Measurements from ENCODE around the gene WNT11. TPM values are rescaled to one million over a fixed set of nuclear protein-coding genes. Genes with fewer than 3 reads are reported as not detected.

Gene WNT11
- polyA plus RNA-seq, 1 experiment = not detected

DNA sequence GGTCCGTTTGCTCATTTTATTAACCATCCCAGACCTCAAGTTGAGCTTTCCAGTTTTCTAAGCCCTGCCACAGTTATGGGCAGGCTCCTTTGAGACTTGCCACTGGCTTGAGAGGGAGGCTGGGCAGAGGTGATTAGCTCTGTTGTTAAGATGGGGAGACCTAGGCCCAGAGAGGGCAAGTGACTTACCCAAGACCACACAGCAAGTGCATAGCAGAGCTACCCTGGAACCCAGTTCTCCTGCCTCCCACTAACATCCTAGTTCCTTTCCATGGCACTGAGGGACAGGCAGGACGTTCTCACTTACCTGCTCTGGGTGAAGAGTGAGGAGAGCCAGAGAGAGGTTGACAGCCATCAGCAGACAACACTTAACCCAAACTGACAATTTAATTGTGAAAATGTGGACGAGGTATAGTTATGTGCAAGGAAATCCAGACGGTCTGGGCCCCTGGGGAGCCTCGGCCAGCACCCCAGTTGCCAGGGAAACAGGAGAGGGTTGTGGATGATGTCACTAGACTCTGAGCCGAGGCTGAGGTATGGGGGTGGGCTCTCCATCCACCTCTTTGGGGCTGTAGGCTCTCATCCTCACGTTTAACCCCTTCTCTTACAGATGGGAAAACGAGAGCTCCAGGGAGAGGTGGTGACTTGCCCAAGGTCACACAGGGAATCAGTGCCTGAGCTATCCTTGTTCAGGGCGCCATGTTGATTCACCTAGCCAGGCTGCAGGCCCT, 12.3 kb upstream of the WNT11 start:
- no peak for DNase-seq (ENCODE audit: low read depth, low spot score)
- POLR2A ChIA-PET = no interaction called here

DNA sequence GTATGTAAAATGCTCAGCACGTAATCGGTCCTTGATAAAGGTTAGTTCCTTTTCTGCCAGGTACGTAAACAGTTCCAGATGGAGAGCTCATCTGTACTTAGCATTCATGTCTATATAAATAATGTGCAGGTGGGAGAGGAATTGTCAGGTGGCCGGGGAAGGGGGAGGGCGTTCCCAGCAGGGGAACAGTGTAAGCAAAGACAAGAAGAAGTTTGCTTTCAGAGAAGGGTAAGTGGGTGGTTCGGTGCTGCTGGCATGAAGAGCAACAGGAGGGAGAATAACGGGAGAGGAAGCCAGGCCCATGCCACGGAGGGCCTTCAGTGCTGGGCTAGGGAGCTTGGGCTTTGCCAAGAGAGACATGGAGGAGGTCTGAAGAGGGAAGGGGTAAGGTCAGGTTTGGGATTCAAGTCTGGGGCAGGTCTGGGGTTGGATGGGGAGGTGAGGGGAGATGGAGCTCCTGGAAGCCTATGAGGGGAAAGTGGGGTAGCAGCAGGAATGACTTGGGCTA, 11.4 kb upstream of the WNT11 start:
- Histone ChIP-seq H3K27me3 (ENCODE audit: control insufficient read depth, insufficient read depth, low read length) (peaks cover 18% of the 10 kb centered on the region), H3K4me3 (ENCODE audit: low read depth, low read length) (no peak overlapping the region), H3K27ac (ENCODE audit: low read depth, low read length) (no peak overlapping the region), H3K9me3 (ENCODE audit: control insufficient read depth, insufficient read depth, low read length) (no peaks in the 10 kb centered on the region)
- DNase-seq (ENCODE audit: low read depth, low spot score) = no peak
- TF ChIP-seq, protein P1, sequence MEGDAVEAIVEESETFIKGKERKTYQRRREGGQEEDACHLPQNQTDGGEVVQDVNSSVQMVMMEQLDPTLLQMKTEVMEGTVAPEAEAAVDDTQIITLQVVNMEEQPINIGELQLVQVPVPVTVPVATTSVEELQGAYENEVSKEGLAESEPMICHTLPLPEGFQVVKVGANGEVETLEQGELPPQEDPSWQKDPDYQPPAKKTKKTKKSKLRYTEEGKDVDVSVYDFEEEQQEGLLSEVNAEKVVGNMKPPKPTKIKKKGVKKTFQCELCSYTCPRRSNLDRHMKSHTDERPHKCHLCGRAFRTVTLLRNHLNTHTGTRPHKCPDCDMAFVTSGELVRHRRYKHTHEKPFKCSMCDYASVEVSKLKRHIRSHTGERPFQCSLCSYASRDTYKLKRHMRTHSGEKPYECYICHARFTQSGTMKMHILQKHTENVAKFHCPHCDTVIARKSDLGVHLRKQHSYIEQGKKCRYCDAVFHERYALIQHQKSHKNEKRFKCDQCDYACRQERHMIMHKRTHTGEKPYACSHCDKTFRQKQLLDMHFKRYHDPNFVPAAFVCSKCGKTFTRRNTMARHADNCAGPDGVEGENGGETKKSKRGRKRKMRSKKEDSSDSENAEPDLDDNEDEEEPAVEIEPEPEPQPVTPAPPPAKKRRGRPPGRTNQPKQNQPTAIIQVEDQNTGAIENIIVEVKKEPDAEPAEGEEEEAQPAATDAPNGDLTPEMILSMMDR (IDR thresholded peaks at IDR 0.05; ENCODE audit: low read depth, low read length) = no peak
- POLR2A ChIA-PET = no interaction called here
- CTCF ChIA-PET = interaction anchor here (4.9 kb wide), 1 partner anchor 10 kb away, joined by 23 read pairs; no protein-coding TSS in a partner anchor

More for the DNA sequence above, 12.3 kb upstream of the WNT11 start:
- Histone ChIP-seq H3K27ac (ENCODE audit: low read depth, low read length) (no peak overlapping the region), H3K4me3 (ENCODE audit: low read depth, low read length) (no peak overlapping the region), H3K27me3 (ENCODE audit: control insufficient read depth, insufficient read depth, low read length) (peaks cover 11% of the 10 kb centered on the region), H3K9me3 (ENCODE audit: control insufficient read depth, insufficient read depth, low read length) (no peaks in the 10 kb centered on the region)
- CTCF ChIA-PET = interaction anchor here (4.9 kb wide), 1 partner anchor 11 kb away, joined by 23 read pairs; no protein-coding TSS in a partner anchor
- TF ChIP-seq, protein P1 (IDR thresholded peaks at IDR 0.05; ENCODE audit: low read depth, low read length) = no peak

DNA sequence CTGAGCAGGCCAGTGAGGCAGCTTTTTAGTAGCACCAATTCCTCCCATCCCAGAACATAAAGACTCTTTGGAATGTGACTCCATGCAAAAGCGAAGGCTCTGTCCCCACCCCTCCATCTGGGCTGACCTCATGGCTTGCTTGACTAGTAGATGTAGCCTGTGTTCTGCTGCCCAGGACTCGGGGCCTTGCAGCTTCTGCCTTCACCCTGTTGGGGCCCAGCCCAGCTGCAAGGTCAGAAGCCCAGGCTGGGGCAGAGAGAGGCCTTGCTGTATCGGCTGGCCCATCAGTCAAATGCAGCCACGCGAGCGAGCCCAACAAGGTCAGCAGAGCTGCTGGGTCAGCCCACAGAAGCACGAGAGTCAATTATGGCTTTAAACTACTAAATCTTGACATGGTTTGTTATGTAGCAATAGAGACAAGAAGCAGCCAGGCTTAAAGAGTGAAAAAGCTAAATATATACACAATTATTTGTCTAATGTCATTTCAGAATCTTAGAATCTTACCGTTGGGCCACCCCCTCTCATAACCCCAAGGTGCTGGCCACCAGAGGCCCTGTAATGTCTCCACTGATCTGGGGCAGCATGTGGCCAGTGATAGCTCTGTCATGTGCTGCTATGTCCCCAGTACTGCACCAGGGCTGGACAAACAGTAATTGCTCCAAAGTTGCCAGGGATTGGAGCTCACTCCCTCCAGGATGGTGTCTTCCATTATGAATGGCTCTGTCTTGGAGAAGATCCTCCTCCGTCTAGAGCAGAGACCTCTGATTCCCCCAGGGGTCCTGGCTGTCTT, 10.4 kb upstream of the WNT11 start:
- H3K9me3 ChIP-seq (ENCODE audit: control insufficient read depth, insufficient read depth, low read length) = no peaks in the 10 kb centered on the region
- no peak overlapping the region for H3K27ac ChIP-seq (ENCODE audit: low read depth, low read length)
- DNase-seq (ENCODE audit: low read depth, low spot score) = no peak
- TF ChIP-seq, protein P1 (IDR thresholded peaks at IDR 0.05; ENCODE audit: low read depth, low read length) = no peak
- H3K4me3 ChIP-seq (ENCODE audit: low read depth, low read length) = no peak overlapping the region
- ChIA-PET POLR2A (no interaction called here), CTCF (interaction anchor here (4.9 kb wide), 1 partner anchor 9 kb away, joined by 23 read pairs; no protein-coding TSS in a partner anchor)
- H3K27me3 ChIP-seq (ENCODE audit: control insufficient read depth, insufficient read depth, low read length) = peaks cover 26% of the 10 kb centered on the region

DNA sequence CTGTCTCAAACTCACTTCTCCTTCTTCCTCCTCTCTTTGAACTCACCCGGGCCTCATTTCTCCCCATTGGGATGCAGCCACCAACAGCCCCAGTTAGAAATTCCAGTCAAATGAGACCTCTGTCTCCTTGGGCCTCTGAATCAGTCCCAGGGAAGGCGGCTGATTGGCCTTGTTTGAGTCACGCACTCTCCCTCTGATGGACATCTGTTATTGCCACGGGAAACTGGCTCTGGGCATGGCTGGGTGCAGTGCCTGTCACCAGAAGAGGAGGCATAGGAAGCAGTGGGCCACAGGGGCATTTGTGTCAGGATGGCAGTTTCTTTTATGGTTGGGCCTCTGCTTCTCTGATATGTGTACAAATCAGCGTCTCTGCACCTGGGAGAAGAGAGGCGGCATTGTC, 9.6 kb upstream of the WNT11 start:
- no peak for DNase-seq (ENCODE audit: low read depth, low spot score)
- Histone ChIP-seq H3K27ac (ENCODE audit: low read depth, low read length) (no peak overlapping the region), H3K27me3 (ENCODE audit: control insufficient read depth, insufficient read depth, low read length) (peaks cover 34% of the 10 kb centered on the region), H3K4me3 (ENCODE audit: low read depth, low read length) (no peak overlapping the region), H3K9me3 (ENCODE audit: control insufficient read depth, insufficient read depth, low read length) (no peaks in the 10 kb centered on the region)
- TF ChIP-seq, protein P1 (IDR thresholded peaks at IDR 0.05; ENCODE audit: low read depth, low read length) = no peak
- POLR2A ChIA-PET = no interaction called here
- CTCF ChIA-PET = interaction anchor here (4.9 kb wide), 1 partner anchor 8 kb away, joined by 23 read pairs; no protein-coding TSS in a partner anchor

Measured in AG04450 (cell line).